ENCODE data around the gene SARNP.
A peak's percentile ranks its signal among the peaks of the same experiment; 100 is the strongest.

The SARNP gene

DNA sequence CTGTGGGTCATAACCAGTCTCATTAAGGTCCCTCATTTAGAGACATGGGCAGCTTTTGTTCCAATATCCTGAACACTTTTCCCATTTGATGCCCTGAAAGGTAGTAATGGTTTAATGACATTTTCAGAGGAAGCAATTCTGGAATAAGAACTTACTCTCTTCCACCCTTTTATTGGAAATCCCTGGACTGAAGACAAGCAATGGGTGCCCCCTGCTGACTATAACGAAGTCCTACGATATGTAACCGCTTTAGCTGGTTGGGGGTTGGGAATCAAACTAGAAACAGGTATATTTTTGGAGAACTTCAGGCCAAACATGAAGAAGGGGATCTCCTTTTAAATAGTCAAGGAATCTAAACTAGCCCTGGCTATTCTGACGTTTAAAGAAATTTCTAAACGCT lies 20.5 kb downstream of the SARNP start:
- H3K4me3 ChIP-seq (ENCODE audit: low read depth, low read length): no peak overlapping the region
- TF ChIP-seq, protein P1, sequence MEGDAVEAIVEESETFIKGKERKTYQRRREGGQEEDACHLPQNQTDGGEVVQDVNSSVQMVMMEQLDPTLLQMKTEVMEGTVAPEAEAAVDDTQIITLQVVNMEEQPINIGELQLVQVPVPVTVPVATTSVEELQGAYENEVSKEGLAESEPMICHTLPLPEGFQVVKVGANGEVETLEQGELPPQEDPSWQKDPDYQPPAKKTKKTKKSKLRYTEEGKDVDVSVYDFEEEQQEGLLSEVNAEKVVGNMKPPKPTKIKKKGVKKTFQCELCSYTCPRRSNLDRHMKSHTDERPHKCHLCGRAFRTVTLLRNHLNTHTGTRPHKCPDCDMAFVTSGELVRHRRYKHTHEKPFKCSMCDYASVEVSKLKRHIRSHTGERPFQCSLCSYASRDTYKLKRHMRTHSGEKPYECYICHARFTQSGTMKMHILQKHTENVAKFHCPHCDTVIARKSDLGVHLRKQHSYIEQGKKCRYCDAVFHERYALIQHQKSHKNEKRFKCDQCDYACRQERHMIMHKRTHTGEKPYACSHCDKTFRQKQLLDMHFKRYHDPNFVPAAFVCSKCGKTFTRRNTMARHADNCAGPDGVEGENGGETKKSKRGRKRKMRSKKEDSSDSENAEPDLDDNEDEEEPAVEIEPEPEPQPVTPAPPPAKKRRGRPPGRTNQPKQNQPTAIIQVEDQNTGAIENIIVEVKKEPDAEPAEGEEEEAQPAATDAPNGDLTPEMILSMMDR (conservative IDR thresholded peaks at IDR 0.05; ENCODE audit: low read depth, low read length): peak; percentile 74
- peak; percentile 81 for DNase-seq (ENCODE audit: low read depth)

DNA sequence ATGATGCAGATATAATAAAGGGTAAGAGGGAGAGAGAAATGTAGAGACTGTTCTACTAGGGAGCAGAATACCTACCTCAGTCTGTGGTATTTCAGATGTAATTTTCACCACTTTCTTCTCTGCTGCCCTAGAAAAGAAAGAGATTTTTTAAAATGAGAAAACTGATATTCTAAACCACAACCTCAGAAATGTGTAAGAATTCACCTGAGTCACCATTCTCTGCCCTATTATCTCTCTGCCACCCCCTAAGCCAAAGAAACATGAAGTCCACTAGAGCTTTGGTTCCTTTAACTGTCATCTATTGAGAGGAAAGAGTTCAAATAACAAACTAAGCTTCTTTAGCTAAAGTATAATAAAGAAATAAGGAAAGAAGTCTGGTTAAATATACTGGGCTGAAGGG lies 21.6 kb downstream of the SARNP start:
- TF ChIP-seq, protein P1 (conservative IDR thresholded peaks at IDR 0.05; ENCODE audit: low read depth, low read length): no peak
- no peak for DNase-seq (ENCODE audit: low read depth)
- H3K4me3 ChIP-seq (ENCODE audit: low read depth, low read length): no peak overlapping the region

DNA sequence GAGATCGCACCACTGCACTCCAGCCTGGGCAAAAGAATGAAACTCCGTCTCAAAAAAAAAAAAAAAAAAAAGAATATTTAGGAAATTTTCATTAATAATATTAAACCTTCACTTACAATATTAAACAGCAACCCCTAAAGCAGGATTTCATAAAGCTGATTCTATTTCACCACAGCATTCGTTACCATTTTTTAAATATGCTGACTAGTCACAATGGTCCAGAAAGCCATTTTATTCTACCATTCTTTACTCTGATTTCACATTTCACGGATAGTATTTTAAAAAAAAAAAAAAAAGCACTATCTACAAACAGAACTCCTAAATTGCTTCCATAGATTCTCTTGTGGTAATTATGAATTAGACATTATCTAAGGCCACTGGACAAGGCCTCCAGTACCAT lies 27.6 kb downstream of the SARNP start:
- TF ChIP-seq, protein P1 (conservative IDR thresholded peaks at IDR 0.05; ENCODE audit: low read depth, low read length): no peak
- no peak overlapping the region for H3K4me3 ChIP-seq (ENCODE audit: low read depth, low read length)
- no peak for DNase-seq (ENCODE audit: low read depth)

GRCh38 chr12:55789171-55789570 lies 28.4 kb downstream of the SARNP start:
- DNase-seq (ENCODE audit: low read depth): no peak
- TF ChIP-seq, protein P1 (conservative IDR thresholded peaks at IDR 0.05; ENCODE audit: low read depth, low read length): no peak
- no peak overlapping the region for H3K4me3 ChIP-seq (ENCODE audit: low read depth, low read length)

DNA sequence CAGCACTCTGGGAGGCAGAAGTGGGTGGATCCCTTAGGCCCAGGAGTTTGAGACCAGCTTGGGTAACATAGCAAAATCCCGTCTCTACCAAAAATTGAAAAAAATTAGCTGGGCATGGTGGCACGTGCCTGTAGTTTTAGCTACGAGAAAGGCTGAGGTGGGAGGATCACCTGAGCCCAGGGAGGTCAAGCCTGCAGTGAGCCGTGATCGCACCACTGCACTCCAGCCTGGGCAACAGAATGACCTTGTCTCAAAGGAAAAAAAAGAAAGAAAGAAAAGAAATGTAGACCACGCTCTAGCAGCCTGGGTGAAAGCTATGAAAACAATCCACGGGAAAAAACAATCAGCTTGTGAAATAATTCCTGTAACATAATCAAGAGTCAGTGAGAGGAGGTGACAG lies 29.0 kb downstream of the SARNP start:
- TF ChIP-seq, protein P1 (conservative IDR thresholded peaks at IDR 0.05; ENCODE audit: low read depth, low read length): no peak
- no peak overlapping the region for H3K4me3 ChIP-seq (ENCODE audit: low read depth, low read length)
- DNase-seq (ENCODE audit: low read depth): no peak

GRCh38 chr12:55780685-55781084 lies 36.8 kb downstream of the SARNP start:
- H3K4me3 ChIP-seq (ENCODE audit: low read depth, low read length): no peak overlapping the region
- peak; percentile 35 for DNase-seq (ENCODE audit: low read depth)
- TF ChIP-seq, protein P1 (conservative IDR thresholded peaks at IDR 0.05; ENCODE audit: low read depth, low read length): no peak

- no peak overlapping the region for H3K4me3 ChIP-seq (ENCODE audit: low read depth, low read length)
- TF ChIP-seq, protein P1 (conservative IDR thresholded peaks at IDR 0.05; ENCODE audit: low read depth, low read length): no peak
- DNase-seq (ENCODE audit: low read depth): no peak
These were observed 39.7 kb downstream of the SARNP start for GRCh38 chr12:55777856-55778255.
